GM23338 (cell line): ENCODE results near the gene WSCD2. TPM values are rescaled to one million over a fixed set of nuclear protein-coding genes. Genes with fewer than 3 reads are reported as not detected.

ENCODE experiments used
- ATAC-seq: fragments of 200-7000 bp; cut with Tn5 transposase; 3 replicates; pipeline ENCODE4 v1.9.1; 2020
- DNase-seq: peaks from one replicate; pipeline ENCODE4 v3.0.0-alpha.2; 2015; ENCODE audit warnings: low spot score
- H2AFZ ChIP-seq: fragments of 200-600 bp; sonication (generic); 2 replicates; pipeline ENCODE4 v1.8.0; 2016; ENCODE audit warnings: antibody characterized with exemption, mild to moderate bottlenecking, moderate library complexity
- H3F3A ChIP-seq: fragments of 200-600 bp; sonication (generic); replicated peaks from 2 replicates; pipeline ENCODE4 v1.8.0; 2017; ENCODE audit warnings: antibody characterized with exemption, mixed run types, low read depth
- H3K27ac ChIP-seq: fragments of 200-600 bp; sonication (generic); 2 replicates; pipeline ENCODE4 v1.6.1; 2016; ENCODE audit warnings: low read depth
- H3K27me3 ChIP-seq: fragments of 200-600 bp; sonication (generic); 2 replicates; pipeline ENCODE4 v1.8.0; 2016; ENCODE audit warnings: mild to moderate bottlenecking, mixed run types, moderate library complexity; ENCODE audit not compliant: insufficient read depth
- H3K36me3 ChIP-seq: fragments of 200-600 bp; sonication (generic); 2 replicates; pipeline ENCODE4 v1.8.0; 2016; ENCODE audit warnings: mild to moderate bottlenecking; ENCODE audit not compliant: insufficient read depth
- H3K4me1 ChIP-seq: fragments of 200-600 bp; sonication (generic); 2 replicates; pipeline ENCODE4 v1.8.0; 2016; ENCODE audit warnings: mild to moderate bottlenecking, moderate library complexity; ENCODE audit not compliant: insufficient read depth
- H3K4me2 ChIP-seq: fragments of 200-600 bp; sonication (generic); 2 replicates; pipeline ENCODE4 v1.7.1; 2017; ENCODE audit warnings: mixed run types
- H3K4me3 ChIP-seq: fragments of 200-600 bp; sonication (generic); 2 replicates; pipeline ENCODE4 v1.6.1; 2016; ENCODE audit warnings: mixed run types
- H3K79me2 ChIP-seq: fragments of 200-600 bp; sonication (generic); replicated peaks from 2 replicates; pipeline ENCODE4 v1.8.0; 2017; ENCODE audit warnings: mild to moderate bottlenecking; ENCODE audit not compliant: insufficient read depth
- H3K9me2 ChIP-seq: fragments of 200-600 bp; sonication (generic); 2 replicates; pipeline ENCODE4 v1.8.0; 2017; ENCODE audit not compliant: insufficient read depth
- H4K20me1 ChIP-seq: fragments of 200-600 bp; sonication (generic); replicated peaks from 2 replicates; pipeline ENCODE4 v1.8.0; 2017; ENCODE audit warnings: mild to moderate bottlenecking; ENCODE audit not compliant: insufficient read depth
- H3K27ac Mint-ChIP-seq: 2 replicates; pipeline ENCODE4 v1.8.0; 2020; ENCODE audit warnings: inconsistent platforms, mild to moderate bottlenecking, moderate library complexity, mixed read lengths
- H3K27me3 Mint-ChIP-seq: 3 replicates; pipeline ENCODE4 v1.8.0; 2022; ENCODE audit warnings: low read depth, mild to moderate bottlenecking, moderate library complexity, mixed read lengths, inconsistent platforms; ENCODE audit not compliant: insufficient read depth, poor library complexity
- H3K36me3 Mint-ChIP-seq: 3 replicates; pipeline ENCODE4 v1.8.0; 2021; ENCODE audit warnings: low read depth, mild to moderate bottlenecking, inconsistent platforms, moderate library complexity, mixed read lengths
- H3K4me1 Mint-ChIP-seq: 3 replicates; pipeline ENCODE4 v1.8.0; 2020; ENCODE audit warnings: mild to moderate bottlenecking, inconsistent platforms, mixed read lengths
- H3K4me3 Mint-ChIP-seq: 3 replicates; pipeline ENCODE4 v1.8.0; 2021; ENCODE audit warnings: moderate library complexity, mild to moderate bottlenecking, inconsistent platforms, mixed read lengths
- H3K9me3 Mint-ChIP-seq: 3 replicates; pipeline ENCODE4 v1.8.0; 2020; ENCODE audit warnings: moderate library complexity, mild to moderate bottlenecking, inconsistent platforms, mixed read lengths
- CTCF ChIP-seq, 2 experiments: fragments of 200-600 bp in 1 of 2; sonication (generic) in 1 of 2; conservative IDR thresholded peaks; 2 replicates each; pipeline versions ENCODE4 v1.5.1 to v1.6.1; 2016 to 2017; ENCODE audit warnings: antibody characterized with exemption in 2 of 2, low read depth in 2 of 2, mild to moderate bottlenecking in 2 of 2, moderate library complexity in 1 of 2
- ETS1 ChIP-seq: IDR thresholded peaks from 2 replicates; pipeline ENCODE4 v1.6.1; 2016; ENCODE audit warnings: antibody characterized with exemption
- EZH2 ChIP-seq: fragments of 200-600 bp; sonication (generic); IDR thresholded peaks from one replicate; pipeline ENCODE4 v1.8.0; 2017; ENCODE audit warnings: antibody characterized with exemption, mild to moderate bottlenecking, low read depth; ENCODE audit not compliant: unreplicated experiment
- EZH2phosphoT487 ChIP-seq: fragments of 200-600 bp; sonication (generic); IDR thresholded peaks from one replicate; pipeline ENCODE4 v1.8.1; 2018; ENCODE audit warnings: antibody characterized with exemption; ENCODE audit not compliant: unreplicated experiment
- JUNB ChIP-seq: IDR thresholded peaks from one replicate; pipeline ENCODE4 v1.6.1; 2016; ENCODE audit warnings: antibody characterized with exemption; ENCODE audit not compliant: unreplicated experiment
- NANOG ChIP-seq: IDR thresholded peaks from 2 replicates; pipeline ENCODE4 v1.6.1; 2016; ENCODE audit warnings: antibody characterized with exemption, borderline replicate concordance
- REST ChIP-seq: IDR thresholded peaks from one replicate; pipeline ENCODE4 v1.6.1; 2018; ENCODE audit warnings: antibody characterized with exemption; ENCODE audit not compliant: unreplicated experiment
- STAT1 ChIP-seq: IDR thresholded peaks from one replicate; pipeline ENCODE4 v1.6.1; 2016; ENCODE audit warnings: antibody characterized with exemption; ENCODE audit not compliant: unreplicated experiment
- ZNF331 ChIP-seq: fragments of 250-450 bp; sonication (Bioruptor Pico); IDR thresholded peaks from 2 replicates; pipeline ENCODE4 v1.5.0; 2020; ENCODE audit warnings: low read depth, mild to moderate bottlenecking, moderate library complexity
- polyA plus RNA-seq: library from polyadenylated mRNA; unstranded; fragments of >200 nt; fragmentation: Nextera tagmentation; extraction: Ambion mirVana; gene quantifications from 2 replicates; pipeline ENCODE4 v1.2.1, GENCODE V29; 2016
- total RNA-seq: library from RNA; depleted of rRNA; stranded (reverse); fragments of >200 nt; shearing (Covaris generic); gene quantifications from 2 replicates; pipeline ENCODE4 v1.2.3, GENCODE V29; 2014

Gene WSCD2
- total and polyA plus RNA-seq, 2 experiments from 2014 or later: 0.66 to 3.1 TPM

- Histone ChIP-seq H3K4me2 (no peak overlapping the region), H3K4me3 (no peak overlapping the region), H3F3A (no peaks in the 10 kb centered on the region), H3K27me3 (no peaks in the 10 kb centered on the region), H3K4me1 (peaks cover 16% of the 10 kb centered on the region), H4K20me1 (no peaks in the 10 kb centered on the region), H3K9me2 (no peaks in the 10 kb centered on the region), H3K36me3 (no peaks in the 10 kb centered on the region), H3K27ac (no peak overlapping the region), H2AFZ (no peak overlapping the region), H3K79me2 (no peaks in the 10 kb centered on the region)
- DNase-seq (no peak), ATAC-seq (no peak)
- Mint-ChIP-seq H3K27ac (no peak overlapping the region), H3K4me3 (no peak overlapping the region), H3K4me1 (peaks cover 29% of the 10 kb centered on the region), H3K9me3 (peaks cover 16% of the 10 kb centered on the region), H3K27me3 (peaks cover 9% of the 10 kb centered on the region), H3K36me3 (peaks cover 10% of the 10 kb centered on the region; the same call in 2 of the 3 replicates)
- peak in 1 of 2 experiments; percentile 56; a peak in 3 of 4 replicates for TF ChIP-seq CTCF (conservative IDR thresholded peaks at IDR 0.05; ENCODE audit: low read depth in 2 of 2)
- TF ChIP-seq REST: no peak
Measured at GRCh38 chr12:108234158-108234557, 105.1 kb downstream of the WSCD2 start.

GRCh38 chr12:108235197-108235984 lies 106.3 kb downstream of the WSCD2 start:
- Mint-ChIP-seq H3K4me1 (peaks cover 29% of the 10 kb centered on the region), H3K27ac (peak overlapping the region; percentile 64), H3K4me3 (no peak overlapping the region), H3K27me3 (peaks cover 12% of the 10 kb centered on the region), H3K36me3 (peaks cover 12% of the 10 kb centered on the region; the same call in 2 of the 3 replicates), H3K9me3 (peaks cover 17% of the 10 kb centered on the region)
- H3K27ac ChIP-seq: peak overlapping the region; percentile 33; the same call in 1 of the 2 replicates
- H3K4me3 ChIP-seq: no peak overlapping the region
- no peaks in the 10 kb centered on the region for H3K79me2 ChIP-seq
- TF ChIP-seq CTCF (conservative IDR thresholded peaks at IDR 0.05; ENCODE audit: low read depth in 2 of 2) (no peak), JUNB (no peak), NANOG (no peak), ETS1 (no peak), ZNF331 (CRISPR knock-in tag) (no peak), EZH2 (no peak), EZH2phosphoT487 (no peak), STAT1 (no peak)
- H3K27me3 ChIP-seq: no peaks in the 10 kb centered on the region
- H3F3A ChIP-seq: no peaks in the 10 kb centered on the region
- no peaks in the 10 kb centered on the region for H4K20me1 ChIP-seq
- H3K9me2 ChIP-seq: no peaks in the 10 kb centered on the region
- H3K4me2 ChIP-seq: peak overlapping the region; percentile 61
- peak; percentile 54 for DNase-seq
- H3K4me1 ChIP-seq: peaks cover 16% of the 10 kb centered on the region
- peak overlapping the region; percentile 75; the same call in 1 of the 2 replicates for H2AFZ ChIP-seq
- ATAC-seq: peak; percentile 86
- H3K36me3 ChIP-seq: no peaks in the 10 kb centered on the region
